Measurements from ENCODE around the gene GCAT.
"Not testable (repeated sequence)": the region's sequence is repeated elsewhere in the genome, so short reads cannot be mapped to it uniquely, and the experiment has no call there.

The GCAT gene

GRCh38 chr22:37797874-37798500, 9.7 kb upstream of the GCAT start:
- DNase-seq = no peak
- Histone ChIP-seq H3K36me3 (no peaks in the 10 kb centered on the region), H3K9me3 (ENCODE audit: severe bottlenecking) (no peaks in the 10 kb centered on the region), H3K27ac (no peak overlapping the region), H3K27me3 (ENCODE audit: insufficient read depth, low read depth, severe bottlenecking) (no peaks in the 10 kb centered on the region), H3K4me3 (ENCODE audit: low read depth, low read length) (no peak overlapping the region)
- no peak for TF ChIP-seq CTCF (IDR thresholded peaks at IDR 0.05; ENCODE audit: low read depth, low read length)

GRCh38 chr22:37799979-37800378, 7.8 kb upstream of the GCAT start:
- H3K36me3 ChIP-seq; H3K9me3 ChIP-seq (ENCODE audit: severe bottlenecking); H3K27ac ChIP-seq; H3K27me3 ChIP-seq (ENCODE audit: insufficient read depth, low read depth, severe bottlenecking); DNase-seq; H3K4me3 ChIP-seq (ENCODE audit: low read depth, low read length): not testable (repeated sequence)

- Histone ChIP-seq H3K9me3 (ENCODE audit: severe bottlenecking) (no peaks in the 10 kb centered on the region), H3K27ac (peak overlapping the region; percentile 53), H3K4me3 (ENCODE audit: low read depth, low read length) (peak overlapping the region; percentile 79), H3K27me3 (ENCODE audit: insufficient read depth, low read depth, severe bottlenecking) (no peaks in the 10 kb centered on the region), H3K36me3 (no peaks in the 10 kb centered on the region)
- TF ChIP-seq CTCF (IDR thresholded peaks at IDR 0.05; ENCODE audit: low read depth, low read length) = no peak
- DNase-seq = peak; percentile 69
Observed at GRCh38 chr22:37801946-37802309, 5.8 kb upstream of the GCAT start.

GRCh38 chr22:37802310-37803194, 5.2 kb upstream of the GCAT start:
- Histone ChIP-seq H3K36me3 (no peaks in the 10 kb centered on the region), H3K27ac (peak overlapping the region; percentile 53), H3K27me3 (ENCODE audit: insufficient read depth, low read depth, severe bottlenecking) (no peaks in the 10 kb centered on the region), H3K4me3 (ENCODE audit: low read depth, low read length) (peak overlapping the region; percentile 79), H3K9me3 (ENCODE audit: severe bottlenecking) (no peaks in the 10 kb centered on the region)
- peak; percentile 73 for DNase-seq
- no peak for TF ChIP-seq CTCF (IDR thresholded peaks at IDR 0.05; ENCODE audit: low read depth, low read length)

- no peaks in the 10 kb centered on the region for H3K9me3 ChIP-seq (ENCODE audit: severe bottlenecking)
- H3K36me3 ChIP-seq = no peaks in the 10 kb centered on the region
- DNase-seq = peak; percentile 60
- H3K4me3 ChIP-seq (ENCODE audit: low read depth, low read length) = peak overlapping the region; percentile 79
- no peak for TF ChIP-seq CTCF (IDR thresholded peaks at IDR 0.05; ENCODE audit: low read depth, low read length)
- peak overlapping the region; percentile 70 for H3K27ac ChIP-seq
- peaks cover under 1% of the 10 kb centered on the region for H3K27me3 ChIP-seq (ENCODE audit: insufficient read depth, low read depth, severe bottlenecking)
Observed at GRCh38 chr22:37803195-37803638, 4.5 kb upstream of the GCAT start.

GRCh38 chr22:37803639-37804351, 3.9 kb upstream of the GCAT start:
- Histone ChIP-seq H3K27ac (peak overlapping the region; percentile 70), H3K4me3 (ENCODE audit: low read depth, low read length) (peak overlapping the region; percentile 79)
- DNase-seq = no peak

More at GRCh38 chr22:37803639-37804351, 3.9 kb upstream of the GCAT start:
- Histone ChIP-seq H3K36me3 (no peaks in the 10 kb centered on the region), H3K27me3 (ENCODE audit: insufficient read depth, low read depth, severe bottlenecking) (peaks cover 6% of the 10 kb centered on the region), H3K9me3 (ENCODE audit: severe bottlenecking) (no peaks in the 10 kb centered on the region)
- TF ChIP-seq CTCF (IDR thresholded peaks at IDR 0.05; ENCODE audit: low read depth, low read length) = no peak

All from WERI-Rb-1 (cell line).